Pancreas (tissue), 10 donors: ENCODE results near the gene PAX6. TPM values are rescaled to one million over a fixed set of nuclear protein-coding genes. Genes with fewer than 3 reads are reported as not detected.

Source experiments
- ATAC-seq, 4 donors: fragments of 200-7000 bp; cut with Tn5 transposase; one replicate each; pipeline versions ENCODE4 v1.8.0 to v1.9.1; 2020; ENCODE audit warnings: mild to moderate bottlenecking in 4 of 4, moderate library complexity in 4 of 4
- DNase-seq, 6 donors: peaks; one replicate each; pipeline ENCODE4 v3.0.0-alpha.2; 2020
- FAIRE-seq: peaks from 2 replicates; lab custom pipeline; 2012; peaks lifted over from hg19 to GRCh38; lab: Jason Lieb, UNC
- H3K27ac ChIP-seq, 4 donors: fragments of 200-600 bp; sonication (generic); 1 replicate in 3 of 4; 2 replicates in 1 of 4; pipeline versions ENCODE4 v1.5.0 to v1.8.0; 2020
- H3K27me3 ChIP-seq, 4 donors: fragments of 200-600 bp; one replicate each; pipeline ENCODE4 v1.8.0; 2021
- H3K36me3 ChIP-seq, 3 donors: fragments of 200-600 bp; sonication (generic) in 1 of 3; one replicate each; pipeline versions ENCODE4 v1.5.0 to v1.8.0; 2020 to 2021
- H3K4me1 ChIP-seq, 3 donors: fragments of 200-600 bp; one replicate each; pipeline ENCODE4 v1.8.0; 2021
- H3K4me3 ChIP-seq, 4 donors: fragments of 200-600 bp; sonication (generic) in 2 of 4; one replicate each; pipeline versions ENCODE4 v1.5.0 to v1.8.0; 2020 to 2021
- H3K9me3 ChIP-seq, 4 donors: fragments of 200-600 bp; one replicate each; pipeline ENCODE4 v1.8.0; 2021
- CTCF ChIP-seq, 4 donors: fragments of 200-600 bp; sonication (generic) in 3 of 4; IDR thresholded peaks; one replicate each; pipeline versions ENCODE4 v1.5.0 to v1.8.0; 2021; ENCODE audit warnings: antibody characterized with exemption in 4 of 4
- WGBS, 2 donors: extraction: QIAGEN DNeasy Blood & Tissue Kit; methylation state at CpG; one replicate each; pipeline ENCODE4 v1.1.7; 2013; 5-methylcytosine and 5-hydroxymethylcytosine counted together
- intact Hi-C, 3 donors: fragments of 100-400 bp; cut with DNase I; formaldehyde crosslinking; loops; one replicate each; pipeline versions ENCODE4 v1.11.1 to v1.14.2; 2022
- polyA plus RNA-seq, 2 donors: library from polyadenylated mRNA; stranded (reverse); fragments of 200-250 nt; gene quantifications; one replicate each; pipeline ENCODE4 v1.2.3, GENCODE V29; 2013
- total RNA-seq, 6 donors: library from RNA; stranded (reverse); fragmentation: NEBNext Ultra II Directional in 4 of 6; extraction: Animal tissue kit (Norgen Biotek cat#: 25700) in 4 of 6; gene quantifications; one replicate each; pipeline versions ENCODE4 v1.2.1 to v1.2.4, GENCODE V29; 2021 to 2023
- donor health status: healthy with polysubstance abuse.
- donor health status: DM: no; HTN: no; CAD: no; lungs with moderate emphysema.
- donor health status: DM: no; HTN: no; CAD: no.
- donor health status: control.
- donor health status: control.
- donor health status: Bipolar disorder and iron deficiency.
- donor health status: DM: yes; HTN: yes; CAD: no.
- donor health status: DM: no; HTN: no; CAD: no.
- donor health status: DM: no; HTN: no; CAD: no.
- donor health status: DM: yes; HTN: yes; CAD: no.

Gene PAX6
- total and polyA plus RNA-seq, 8 donors, result 2.0 to 75.0 (median 9.3) TPM

- H3K9me3 ChIP-seq, result no peaks in the 10 kb centered on the region
- H3K4me1 ChIP-seq, result no peaks in the 10 kb centered on the region
- FAIRE-seq, result no peak
- no peak overlapping the region for H3K4me3 ChIP-seq
- TF ChIP-seq CTCF (IDR thresholded peaks at IDR 0.05), result no peak
- peak in 1 of 6 donors; percentile 64 for DNase-seq
- ATAC-seq, result peak in 3 of 4 donors; percentile 36 to 72 (median 71)
- 8 to 9% methylated on average over 34 to 37 of the region's 37 CpGs for WGBS, 2 donors
- no peak overlapping the region for H3K27ac ChIP-seq
- H3K36me3 ChIP-seq, result no peaks in the 10 kb centered on the region
- H3K27me3 ChIP-seq, result peaks cover 4 to 82% (median 17%) of the 10 kb centered on the region in 4 donors
- intact Hi-C loops, result no loop called here
Measured at GRCh38 chr11:31825838-31826484, 14.8 kb upstream of the PAX6 start.

- ATAC-seq (no peak), DNase-seq (no peak), FAIRE-seq (no peak)
- intact Hi-C loops, result no loop called here
- no peaks in the 10 kb centered on the region for H3K4me1 ChIP-seq
- H3K4me3 ChIP-seq, result no peak overlapping the region
- no peak for TF ChIP-seq CTCF (IDR thresholded peaks at IDR 0.05)
- no peaks in the 10 kb centered on the region for H3K9me3 ChIP-seq
- no peak overlapping the region for H3K27ac ChIP-seq
- 14 to 17% methylated on average over 52 of the region's 52 CpGs for WGBS, 2 donors
- peaks cover 4 to 75% (median 19%) of the 10 kb centered on the region in 4 donors for H3K27me3 ChIP-seq
- H3K36me3 ChIP-seq, result no peaks in the 10 kb centered on the region
Measured at GRCh38 chr11:31824879-31825837, 14.0 kb upstream of the PAX6 start.

- WGBS, 2 donors, result 18 to 19% methylated on average over 18 of the region's 18 CpGs
- no peaks in the 10 kb centered on the region for H3K4me1 ChIP-seq
- H3K9me3 ChIP-seq, result no peaks in the 10 kb centered on the region
- H3K4me3 ChIP-seq, result no peak overlapping the region
- H3K27ac ChIP-seq, result no peak overlapping the region
- H3K27me3 ChIP-seq, result peaks cover 4 to 77% (median 21%) of the 10 kb centered on the region in 4 donors
- no peak for TF ChIP-seq CTCF (IDR thresholded peaks at IDR 0.05)
- FAIRE-seq (no peak), ATAC-seq (no peak), DNase-seq (no peak)
- no peaks in the 10 kb centered on the region for H3K36me3 ChIP-seq
- intact Hi-C loops, result no loop called here
Measured at GRCh38 chr11:31824332-31824878, 13.3 kb upstream of the PAX6 start.

- ATAC-seq (no peak), FAIRE-seq (no peak), DNase-seq (peak in 1 of 6 donors; percentile 55)
- Histone ChIP-seq H3K4me1 (no peaks in the 10 kb centered on the region), H3K36me3 (no peaks in the 10 kb centered on the region), H3K27me3 (peaks cover 4 to 75% (median 18%) of the 10 kb centered on the region in 4 donors), H3K27ac (no peak overlapping the region), H3K4me3 (no peak overlapping the region), H3K9me3 (no peaks in the 10 kb centered on the region)
- 27 to 38% methylated on average over 22 to 24 of the region's 24 CpGs for WGBS, 2 donors
- TF ChIP-seq CTCF (IDR thresholded peaks at IDR 0.05), result no peak
- intact Hi-C loops, result no loop called here
Measured at GRCh38 chr11:31823644-31824331, 12.7 kb upstream of the PAX6 start.
